ENCODE results near the gene PAX7. TPM values are rescaled to one million over a fixed set of nuclear protein-coding genes. Genes with fewer than 3 reads are reported as not detected.

Gene PAX7
- polyA plus RNA-seq, 1 of the 3 experiments (the other 2 are of a cell fraction): not detected

- TF ChIP-seq NFIC (IDR thresholded peaks at IDR 0.05; ENCODE audit: borderline replicate concordance) (no peak), ELF1 (IDR thresholded peaks at IDR 0.05) (no peak)
These were observed 51.7 kb downstream of the PAX7 start (continued) for GRCh38 chr1:18682375-18682774.

DNA sequence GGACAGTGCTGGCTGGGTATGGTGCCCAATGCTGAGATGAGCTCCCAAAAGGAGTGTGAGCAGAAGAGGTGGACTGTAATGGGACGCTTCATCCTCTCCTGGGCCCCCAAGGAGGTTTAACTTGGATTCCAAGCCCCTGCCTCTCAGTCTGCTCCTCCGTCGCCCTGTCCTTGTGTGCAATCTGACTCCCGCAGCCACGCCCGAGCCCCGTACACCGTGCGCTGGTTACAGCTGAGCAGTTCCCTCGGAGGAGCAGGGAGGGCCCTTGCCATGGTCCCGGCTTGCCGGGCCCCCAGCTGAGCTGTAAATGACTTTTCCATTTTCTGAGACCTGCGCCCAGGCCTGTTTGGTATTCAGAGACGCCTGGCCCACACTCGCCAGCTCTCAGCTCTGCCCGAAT lies 53.7 kb downstream of the PAX7 start:
- no peaks in the 10 kb centered on the region for H3K36me3 ChIP-seq (replicated peaks in 1 of 2; ENCODE audit: control insufficient read depth in 1 of 2, insufficient read depth in 2 of 2, low read length in 1 of 2)
- H3K9me2 ChIP-seq: no peaks in the 10 kb centered on the region
- no peak for DNase-seq
- no peaks in the 10 kb centered on the region for H3K4me1 ChIP-seq (ENCODE audit: control insufficient read depth in 1 of 2, insufficient read depth in 2 of 2, low read depth in 1 of 2, low read length in 1 of 2)
- ChIA-PET POLR2A (no interaction called here), CTCF (interaction anchor here (1.1 to 4.2 kb wide), 3 partner anchors 85 to 199 kb away, joined by 4 to 29 read pairs (median 6); no protein-coding TSS in a partner anchor)
- H3K9me3 ChIP-seq: no peaks in the 10 kb centered on the region
- no peak overlapping the region for H3K4me2 ChIP-seq
- no peaks in the 10 kb centered on the region for H3K79me2 ChIP-seq (ENCODE audit: insufficient read depth)
- WGBS (ENCODE audit: low lambda C conversion rate): 81% methylated on average over 7 of the region's 16 CpGs
- TF ChIP-seq GATA2 (CRISPR knock-in tag; IDR thresholded peaks at IDR 0.05): no peak
- no peak for TF ChIP-seq USF1 (IDR thresholded peaks at IDR 0.05; ENCODE audit: borderline replicate concordance, low read depth)
- TF ChIP-seq NFIC (IDR thresholded peaks at IDR 0.05; ENCODE audit: borderline replicate concordance): no peak
- no peak for TF ChIP-seq RCOR1 (IDR thresholded peaks at IDR 0.05; ENCODE audit: low read length)
- no peak overlapping the region for H3K4me3 ChIP-seq (ENCODE audit: low read depth in 2 of 2, low read length in 1 of 2)
- H3K27ac ChIP-seq (ENCODE audit: low read depth in 2 of 2, low read length in 1 of 2): no peak overlapping the region
- no peak overlapping the region for H2AFZ ChIP-seq (ENCODE audit: low read depth)
- no peaks in the 10 kb centered on the region for H3F3A ChIP-seq (replicated peaks; ENCODE audit: insufficient read depth)
- no peaks in the 10 kb centered on the region for H3K27me3 ChIP-seq (ENCODE audit: insufficient read depth)
- no peak overlapping the region for H3K9ac ChIP-seq
- no peaks in the 10 kb centered on the region for H4K20me1 ChIP-seq (ENCODE audit: insufficient read depth)

- ChIA-PET POLR2A (no interaction called here), CTCF (interaction anchor here (1.3 to 4.2 kb wide), 3 partner anchors 28 to 89 kb away, joined by 5 to 29 read pairs (median 6); no protein-coding TSS in a partner anchor)
- Histone ChIP-seq H3K79me2 (ENCODE audit: insufficient read depth) (no peaks in the 10 kb centered on the region), H3K9me3 (no peaks in the 10 kb centered on the region), H3K4me2 (no peak overlapping the region), H2AFZ (ENCODE audit: low read depth) (no peak overlapping the region), H3K4me1 (ENCODE audit: control insufficient read depth in 1 of 2, insufficient read depth in 2 of 2, low read depth in 1 of 2, low read length in 1 of 2) (no peaks in the 10 kb centered on the region; a peak in 1 of 4 replicates), H3K27ac (ENCODE audit: low read depth in 2 of 2, low read length in 1 of 2) (no peak overlapping the region), H3K27me3 (ENCODE audit: insufficient read depth) (no peaks in the 10 kb centered on the region), H3F3A (replicated peaks; ENCODE audit: insufficient read depth) (no peaks in the 10 kb centered on the region), H3K9me2 (no peaks in the 10 kb centered on the region), H3K9ac (no peak overlapping the region), H3K4me3 (ENCODE audit: low read depth in 2 of 2, low read length in 1 of 2) (no peak overlapping the region), H3K36me3 (replicated peaks in 1 of 2; ENCODE audit: control insufficient read depth in 1 of 2, insufficient read depth in 2 of 2, low read length in 1 of 2) (no peaks in the 10 kb centered on the region), H4K20me1 (ENCODE audit: insufficient read depth) (no peaks in the 10 kb centered on the region)
- no peak for DNase-seq
- TF ChIP-seq NFIC (IDR thresholded peaks at IDR 0.05; ENCODE audit: borderline replicate concordance) (no peak), MAX (IDR thresholded peaks at IDR 0.05; ENCODE audit: low read depth) (no peak), IRF3 (IDR thresholded peaks at IDR 0.05; ENCODE audit: low read depth, low read length) (no peak), NRF1 (IDR thresholded peaks at IDR 0.05; ENCODE audit: low read depth, low read length) (no peak), POLR2AphosphoS5 (IDR thresholded peaks at IDR 0.05; ENCODE audit: low read depth, low read length) (no peak), FOSL2 (IDR thresholded peaks at IDR 0.05; ENCODE audit: borderline replicate concordance, low read depth) (no peak), MXI1 (IDR thresholded peaks at IDR 0.05; ENCODE audit: low read depth, low read length) (no peak), CHD2 (IDR thresholded peaks at IDR 0.05; ENCODE audit: low read length, partially characterized antibody) (no peak), EZH2phosphoT487 (IDR thresholded peaks at IDR 0.05; ENCODE audit: borderline replicate concordance, low read depth) (no peak), RXRA (IDR thresholded peaks at IDR 0.05; ENCODE audit: borderline replicate concordance, low read depth) (no peak)
- 46% methylated on average over 3 of the region's 3 CpGs for WGBS (ENCODE audit: low lambda C conversion rate)
These were observed 55.9 kb downstream of the PAX7 start for GRCh38 chr1:18686540-18686939.

All from SK-N-SH (cell line).